OCI-LY7 (cell line): ENCODE data around the gene NEIL3. TPM values are rescaled to one million over a fixed set of nuclear protein-coding genes. Genes with fewer than 3 reads are reported as not detected.

ENCODE experiments used
- Bru-seq: library from RNA; stranded (reverse); fragments of 400-500 nt; gene quantifications from one replicate; lab custom pipeline; 2021; lab: Mats Ljungman, UMichigan
- BruChase-seq, 2 experiments: library from RNA; stranded (reverse); fragments of 400-500 nt; gene quantifications; one replicate each; lab custom pipeline; 2021; lab: Mats Ljungman, UMichigan
- BruUV-seq: library from RNA; stranded (reverse); fragments of 400-500 nt; replicated peaks from 2 replicates; lab custom pipeline; 2021; lab: Mats Ljungman, UMichigan
- CTCF ChIA-PET: fragments of 300-600 bp; sonication (Branson Sonifier 250); formaldehyde crosslinking; loops from one replicate; lab custom pipeline; 2022; ENCODE audit warnings: antibody characterized with exemption; ENCODE audit not compliant: unreplicated experiment; lab: Charles Lee
- POLR2A ChIA-PET: fragments of 300-600 bp; sonication (Branson Sonifier 250); formaldehyde crosslinking; loops from one replicate; lab custom pipeline; 2022; ENCODE audit warnings: antibody characterized with exemption; lab: Charles Lee
- DNase-seq: peaks from one replicate; pipeline ENCODE4 v3.0.0-alpha.2; 2015; ENCODE audit warnings: low spot score
- H2AFZ ChIP-seq: fragments of 200-600 bp; sonication (generic), shearing (Covaris generic); 2 replicates; pipeline ENCODE4 v1.6.1; 2014; ENCODE audit warnings: mild to moderate bottlenecking, antibody characterized with exemption, low read length, moderate library complexity
- H3K27ac ChIP-seq: fragments of 200-600 bp; sonication (generic); 2 replicates; pipeline ENCODE4 v1.5.1; 2014; ENCODE audit warnings: mixed run types, low read depth, mild to moderate bottlenecking, moderate library complexity, low read length, inconsistent platforms; ENCODE audit not compliant: poor library complexity, severe bottlenecking
- H3K36me3 ChIP-seq: fragments of 200-600 bp; sonication (generic); 2 replicates; pipeline ENCODE4 v1.6.1; 2014; ENCODE audit warnings: mild to moderate bottlenecking, antibody characterized with exemption, low read length, moderate library complexity, mixed read lengths; ENCODE audit not compliant: insufficient read depth
- H3K4me1 ChIP-seq: fragments of 200-600 bp; sonication (generic); 2 replicates; pipeline ENCODE4 v1.5.1; 2014; ENCODE audit warnings: mild to moderate bottlenecking, low read length; ENCODE audit not compliant: insufficient read depth, poor library complexity, severe bottlenecking
- H3K4me2 ChIP-seq: fragments of 200-600 bp; sonication (generic); 2 replicates; pipeline ENCODE4 v1.6.1; 2014; ENCODE audit warnings: mild to moderate bottlenecking, low read length
- H3K4me3 ChIP-seq: fragments of 200-600 bp; sonication (generic); 2 replicates; pipeline ENCODE4 v1.5.1; 2014; ENCODE audit warnings: mild to moderate bottlenecking, low read depth, low read length; ENCODE audit not compliant: poor library complexity, severe bottlenecking
- H3K79me2 ChIP-seq: fragments of 200-600 bp; sonication (generic); 2 replicates; pipeline ENCODE4 v1.6.1; 2016; ENCODE audit warnings: low read depth, mild to moderate bottlenecking, low read length, moderate library complexity, mixed read lengths; ENCODE audit not compliant: insufficient read depth
- H3K9me2 ChIP-seq: fragments of 200-600 bp; sonication (generic); 2 replicates; pipeline ENCODE4 v1.6.1; 2016; ENCODE audit warnings: mild to moderate bottlenecking, low read length, mixed read lengths; ENCODE audit not compliant: insufficient read depth
- H3K9me3 ChIP-seq: fragments of 200-600 bp; sonication (generic); 2 replicates; pipeline ENCODE4 v1.6.1; 2014; ENCODE audit warnings: mild to moderate bottlenecking, mixed run types, low read length, mixed read lengths
- H4K20me1 ChIP-seq: fragments of 200-600 bp; sonication (generic); 2 replicates; pipeline ENCODE4 v1.6.1; 2014; ENCODE audit warnings: mild to moderate bottlenecking, antibody characterized with exemption, low read length, moderate library complexity, mixed read lengths; ENCODE audit not compliant: insufficient read depth
- EZH2phosphoT487 ChIP-seq: fragments of 200-600 bp; sonication (generic); IDR thresholded peaks from 2 replicates; pipeline ENCODE4 v1.6.1; 2018; ENCODE audit warnings: low read depth, borderline replicate concordance, mild to moderate bottlenecking, mixed run types, antibody characterized with exemption, low read length, moderate library complexity, mixed read lengths
- intact Hi-C: fragments of 100-400 bp; cut with micrococcal nuclease; formaldehyde crosslinking; loops from one replicate; pipeline ENCODE4 v1.10.0; 2022; ENCODE audit not compliant: unreplicated experiment
- long read RNA-seq: library from polyadenylated mRNA; stranded (forward); transcript quantifications from one replicate; pipeline ENCODE4 v2.0.0, GENCODE V29; 2022
- total RNA-seq, 2 experiments: library from RNA; depleted of rRNA in 1 of 2; stranded (reverse); fragments of >200 nt in 1 of 2; shearing (Covaris generic) in 1 of 2; gene quantifications; 2 replicates each; pipeline ENCODE4 v1.2.3, GENCODE V29; 2014 to 2022
- TF ChIP-seq, protein P1 (sequence below): fragments of 200-600 bp; sonication (generic); conservative IDR thresholded peaks from 2 replicates; pipeline ENCODE4 v1.5.1; 2014; ENCODE audit warnings: mild to moderate bottlenecking, antibody characterized with exemption, low read length, moderate library complexity, mixed read lengths

Gene NEIL3
- total RNA-seq (2014; rRNA removed; shearing (Covaris generic)) (16.8 and 19.1 TPM in 2 replicates), total RNA-seq (2022) (22.9 and 24.6 TPM in 2 replicates), Bru-seq, nascent RNA (percentile 85 among the genes with signal in this experiment), BruChase-seq, experiment 1, labeled RNA remaining after a 6-hour chase (percentile 74 among the genes with signal in this experiment), BruChase-seq, experiment 2, labeled RNA remaining after a 2-hour chase (percentile 80 among the genes with signal in this experiment)
- long read RNA-seq, transcript NEIL3-201 (10 exons, 2,408 nt): major isoform, 8 of 24 reads
- long read RNA-seq, partial matches to known transcripts: 3 of 24 reads
- long read RNA-seq, other reads (novel, unspliced or antisense): 13 of 24 reads

- peak within 1 kb of the TSS; percentile 94 for H3K4me3 ChIP-seq
Measured at GRCh38 chr4:177309522-177310371, at the start of gene NEIL3. NEIL3 (plus strand) TSS chr4:177309874; CDS start chr4:177309954, 80 bp downstream.

GRCh38 chr4:177263818-177264217 is 45.9 kb upstream of the NEIL3 start:
- DNase-seq: no peak
- no TSS peak for BruUV-seq
- intact Hi-C loops: no loop called here
- H3K4me1 ChIP-seq: no peaks in the 10 kb centered on the region
- H2AFZ ChIP-seq: no peak overlapping the region
- H3K27ac ChIP-seq: no peak overlapping the region
- ChIA-PET POLR2A (interaction anchor here (0.5 to 0.6 kb wide), 2 partner anchors 853 to 945 kb away, joined by 4 read pairs; no protein-coding TSS in a partner anchor), CTCF (no interaction called here)
- no peak for TF ChIP-seq EZH2phosphoT487
- TF ChIP-seq, protein P1, sequence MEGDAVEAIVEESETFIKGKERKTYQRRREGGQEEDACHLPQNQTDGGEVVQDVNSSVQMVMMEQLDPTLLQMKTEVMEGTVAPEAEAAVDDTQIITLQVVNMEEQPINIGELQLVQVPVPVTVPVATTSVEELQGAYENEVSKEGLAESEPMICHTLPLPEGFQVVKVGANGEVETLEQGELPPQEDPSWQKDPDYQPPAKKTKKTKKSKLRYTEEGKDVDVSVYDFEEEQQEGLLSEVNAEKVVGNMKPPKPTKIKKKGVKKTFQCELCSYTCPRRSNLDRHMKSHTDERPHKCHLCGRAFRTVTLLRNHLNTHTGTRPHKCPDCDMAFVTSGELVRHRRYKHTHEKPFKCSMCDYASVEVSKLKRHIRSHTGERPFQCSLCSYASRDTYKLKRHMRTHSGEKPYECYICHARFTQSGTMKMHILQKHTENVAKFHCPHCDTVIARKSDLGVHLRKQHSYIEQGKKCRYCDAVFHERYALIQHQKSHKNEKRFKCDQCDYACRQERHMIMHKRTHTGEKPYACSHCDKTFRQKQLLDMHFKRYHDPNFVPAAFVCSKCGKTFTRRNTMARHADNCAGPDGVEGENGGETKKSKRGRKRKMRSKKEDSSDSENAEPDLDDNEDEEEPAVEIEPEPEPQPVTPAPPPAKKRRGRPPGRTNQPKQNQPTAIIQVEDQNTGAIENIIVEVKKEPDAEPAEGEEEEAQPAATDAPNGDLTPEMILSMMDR: no peak
- H3K79me2 ChIP-seq: no peaks in the 10 kb centered on the region
- H3K4me2 ChIP-seq: no peak overlapping the region
- H3K4me3 ChIP-seq: no peak overlapping the region
- H4K20me1 ChIP-seq: no peaks in the 10 kb centered on the region
- no peaks in the 10 kb centered on the region for H3K36me3 ChIP-seq
- H3K9me3 ChIP-seq: no peaks in the 10 kb centered on the region
- H3K9me2 ChIP-seq: no peaks in the 10 kb centered on the region

More at GRCh38 chr4:177309522-177310371, at the start of gene NEIL3:
- Histone ChIP-seq H3K4me2 (peak within 1 kb of the TSS; percentile 94), H3K27ac (peak within 1 kb of the TSS; percentile 66), H2AFZ (peak within 1 kb of the TSS; percentile 98), H3K9me2 (no peaks in the 10 kb centered on the region), H3K79me2 (peaks cover 46% of the 10 kb centered on the region), H3K36me3 (peaks cover 26% of the 10 kb centered on the region), H3K4me1 (peaks cover 31% of the 10 kb centered on the region), H4K20me1 (no peaks in the 10 kb centered on the region), H3K9me3 (no peaks in the 10 kb centered on the region)
- ChIA-PET POLR2A (interaction anchor here (0.5 to 4.1 kb wide), 16 partner anchors 8 to 1497 kb away, joined by 3 to 37 read pairs (median 5); partner anchors contain the start of genes AGA and GPM6A), CTCF (interaction anchor here (0.6 to 1.2 kb wide), 3 partner anchors 8 to 26 kb away, joined by 6 to 7 read pairs (median 6); no protein-coding TSS in a partner anchor)
- no TSS peak for BruUV-seq
- intact Hi-C loops: loop anchor here (1.0 kb wide), 1 partner anchor 133 kb away; the partner anchor contains the start of gene AGA
- TF ChIP-seq, protein P1: no peak
- no peak for TF ChIP-seq EZH2phosphoT487
- peak; percentile 94 for DNase-seq
